GM12874 (cell line): Measurements from ENCODE around the gene NID1.

Experiments used
- CTCF ChIP-seq: IDR thresholded peaks from 2 replicates; pipeline ENCODE4 v1.5.1; 2011; ENCODE audit warnings: low read depth, mild to moderate bottlenecking, control low read depth, low read length, moderate library complexity; ENCODE audit not compliant: insufficient read depth

NID1 gene

GRCh38 chr1:236064674-236065508 is at the start of gene NID1:
Gene NID1 (minus strand): TSS chr1:236065090. CDS start chr1:236065079, 11 bp downstream.
- TF ChIP-seq CTCF = peak; percentile 35

- TF ChIP-seq CTCF = no peak
Measured at GRCh38 chr1:236114076-236114747, 49.3 kb upstream of the NID1 start.

GRCh38 chr1:236113324-236114032 is 48.6 kb upstream of the NID1 start:
- no peak for TF ChIP-seq CTCF

GRCh38 chr1:236112332-236112627 is 47.4 kb upstream of the NID1 start:
- no peak for TF ChIP-seq CTCF

- TF ChIP-seq CTCF = no peak
Measured at GRCh38 chr1:236111527-236112331, 46.8 kb upstream of the NID1 start.

- TF ChIP-seq CTCF = no peak
Measured at GRCh38 chr1:236110137-236110536, 45.2 kb upstream of the NID1 start.
